C4-2B (cell line): ENCODE results near the gene FNDC3A.

ENCODE experiments used
- ZFX ChIP-seq: fragments of 450-650 bp; IDR thresholded peaks from 2 replicates; pipeline ENCODE4 v1.6.1; 2017
- TF ChIP-seq, protein P1 (sequence below): fragments of 450-650 bp; conservative IDR thresholded peaks from 2 replicates; pipeline ENCODE4 v1.5.1; 2017; ENCODE audit warnings: mild to moderate bottlenecking

- TF ChIP-seq, protein P1, sequence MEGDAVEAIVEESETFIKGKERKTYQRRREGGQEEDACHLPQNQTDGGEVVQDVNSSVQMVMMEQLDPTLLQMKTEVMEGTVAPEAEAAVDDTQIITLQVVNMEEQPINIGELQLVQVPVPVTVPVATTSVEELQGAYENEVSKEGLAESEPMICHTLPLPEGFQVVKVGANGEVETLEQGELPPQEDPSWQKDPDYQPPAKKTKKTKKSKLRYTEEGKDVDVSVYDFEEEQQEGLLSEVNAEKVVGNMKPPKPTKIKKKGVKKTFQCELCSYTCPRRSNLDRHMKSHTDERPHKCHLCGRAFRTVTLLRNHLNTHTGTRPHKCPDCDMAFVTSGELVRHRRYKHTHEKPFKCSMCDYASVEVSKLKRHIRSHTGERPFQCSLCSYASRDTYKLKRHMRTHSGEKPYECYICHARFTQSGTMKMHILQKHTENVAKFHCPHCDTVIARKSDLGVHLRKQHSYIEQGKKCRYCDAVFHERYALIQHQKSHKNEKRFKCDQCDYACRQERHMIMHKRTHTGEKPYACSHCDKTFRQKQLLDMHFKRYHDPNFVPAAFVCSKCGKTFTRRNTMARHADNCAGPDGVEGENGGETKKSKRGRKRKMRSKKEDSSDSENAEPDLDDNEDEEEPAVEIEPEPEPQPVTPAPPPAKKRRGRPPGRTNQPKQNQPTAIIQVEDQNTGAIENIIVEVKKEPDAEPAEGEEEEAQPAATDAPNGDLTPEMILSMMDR: no peak
- TF ChIP-seq ZFX: no peak
Measured at GRCh38 chr13:49116873-49117272, 141.2 kb downstream of the FNDC3A start.
